Lower lobe of right lung (tissue), 2 donors: ENCODE data around the gene RICTOR. TPM values are rescaled to one million over a fixed set of nuclear protein-coding genes. Genes with fewer than 3 reads are reported as not detected.

Experiments
- ATAC-seq, 2 donors: fragments of 200-7000 bp; cut with Tn5 transposase; one replicate each; pipeline ENCODE4 v1.9.1; 2020 to 2022; ENCODE audit warnings: mild to moderate bottlenecking in 2 of 2, moderate library complexity in 2 of 2
- DNase-seq: peaks from one replicate; pipeline ENCODE4 v3.0.0-alpha.2; 2020
- H3K27ac ChIP-seq: fragments of 200-600 bp; one replicate; pipeline ENCODE4 v1.8.0; 2022
- H3K27me3 ChIP-seq: fragments of 200-600 bp; one replicate; pipeline ENCODE4 v1.8.0; 2022; ENCODE audit warnings: low read depth
- H3K36me3 ChIP-seq: fragments of 200-600 bp; one replicate; pipeline ENCODE4 v1.8.0; 2022; ENCODE audit warnings: mild to moderate bottlenecking
- H3K4me1 ChIP-seq: fragments of 200-600 bp; one replicate; pipeline ENCODE4 v1.8.0; 2022
- H3K4me3 ChIP-seq: fragments of 200-600 bp; one replicate; pipeline ENCODE4 v1.8.0; 2022; ENCODE audit warnings: mild to moderate bottlenecking
- H3K9me3 ChIP-seq: fragments of 200-600 bp; one replicate; pipeline ENCODE4 v1.8.0; 2022
- intact Hi-C: fragments of 100-400 bp; cut with DNase I; formaldehyde crosslinking; loops from one replicate; pipeline ENCODE4 v1.11.0; 2022
- total RNA-seq: library from RNA; stranded (reverse); fragmentation: NEBNext Ultra II Directional; extraction: Animal tissue kit (Norgen Biotek cat#: 25700); gene quantifications from one replicate; pipeline ENCODE4 v1.2.1, GENCODE V29; 2021
- TF ChIP-seq, protein P1 (sequence below): fragments of 200-600 bp; IDR thresholded peaks from one replicate; pipeline ENCODE4 v1.8.0; 2022; ENCODE audit warnings: antibody characterized with exemption, mild to moderate bottlenecking
- donor health status: DM: no; HTN: yes; CAD: no; lungs with severe emphysema.

Gene RICTOR
- total RNA-seq, 1 donor from 2014 or later: 52.1 TPM

DNA sequence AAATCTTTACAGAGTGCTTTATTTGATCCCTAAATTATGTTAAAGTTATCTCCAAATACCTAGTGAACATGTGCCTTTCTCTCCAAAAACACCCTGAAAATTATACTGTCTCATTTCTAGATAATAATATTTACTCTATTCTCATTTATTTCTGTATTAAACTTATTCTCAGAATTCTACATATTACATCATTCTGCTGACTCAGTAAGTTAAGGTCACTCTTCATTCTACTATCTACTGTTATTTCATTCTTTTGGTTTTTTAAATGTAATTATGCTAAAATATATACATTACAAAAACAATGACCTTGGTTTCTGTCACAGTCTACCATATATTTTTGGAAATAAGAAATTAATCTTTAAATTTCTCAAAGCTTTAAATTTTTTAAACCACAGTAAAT lies 96.2 kb downstream of the RICTOR start:
- no peak for DNase-seq
- Histone ChIP-seq H3K27ac (no peak overlapping the region), H3K9me3 (no peaks in the 10 kb centered on the region), H3K4me3 (no peak overlapping the region), H3K36me3 (peaks cover 41% of the 10 kb centered on the region), H3K4me1 (no peaks in the 10 kb centered on the region), H3K27me3 (no peaks in the 10 kb centered on the region)
- no peak for ATAC-seq
- intact Hi-C loops: no loop called here
- TF ChIP-seq, protein P1, sequence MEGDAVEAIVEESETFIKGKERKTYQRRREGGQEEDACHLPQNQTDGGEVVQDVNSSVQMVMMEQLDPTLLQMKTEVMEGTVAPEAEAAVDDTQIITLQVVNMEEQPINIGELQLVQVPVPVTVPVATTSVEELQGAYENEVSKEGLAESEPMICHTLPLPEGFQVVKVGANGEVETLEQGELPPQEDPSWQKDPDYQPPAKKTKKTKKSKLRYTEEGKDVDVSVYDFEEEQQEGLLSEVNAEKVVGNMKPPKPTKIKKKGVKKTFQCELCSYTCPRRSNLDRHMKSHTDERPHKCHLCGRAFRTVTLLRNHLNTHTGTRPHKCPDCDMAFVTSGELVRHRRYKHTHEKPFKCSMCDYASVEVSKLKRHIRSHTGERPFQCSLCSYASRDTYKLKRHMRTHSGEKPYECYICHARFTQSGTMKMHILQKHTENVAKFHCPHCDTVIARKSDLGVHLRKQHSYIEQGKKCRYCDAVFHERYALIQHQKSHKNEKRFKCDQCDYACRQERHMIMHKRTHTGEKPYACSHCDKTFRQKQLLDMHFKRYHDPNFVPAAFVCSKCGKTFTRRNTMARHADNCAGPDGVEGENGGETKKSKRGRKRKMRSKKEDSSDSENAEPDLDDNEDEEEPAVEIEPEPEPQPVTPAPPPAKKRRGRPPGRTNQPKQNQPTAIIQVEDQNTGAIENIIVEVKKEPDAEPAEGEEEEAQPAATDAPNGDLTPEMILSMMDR: no peak

DNA sequence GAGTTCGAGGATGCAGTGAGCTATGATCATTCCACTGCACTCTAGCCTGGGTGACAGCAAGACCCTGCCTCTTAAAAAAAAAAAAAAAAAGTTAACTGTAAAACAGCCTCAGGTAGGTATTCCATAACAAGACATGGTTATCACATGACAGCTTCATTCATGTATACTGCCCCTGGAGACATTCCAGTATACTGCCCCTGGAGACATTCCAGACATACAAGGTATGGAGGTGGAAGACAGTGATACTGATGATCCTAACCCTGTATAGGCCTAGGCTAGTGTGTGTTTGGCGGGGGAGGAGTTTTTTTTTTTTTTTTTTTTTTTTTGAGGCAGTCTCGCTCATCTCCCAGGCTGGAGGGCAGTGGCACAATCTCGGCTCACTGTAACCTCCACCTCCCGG lies 105.5 kb downstream of the RICTOR start:
- Histone ChIP-seq H3K4me1 (no peaks in the 10 kb centered on the region), H3K36me3 (peaks cover 82% of the 10 kb centered on the region), H3K4me3 (no peak overlapping the region), H3K27ac (no peak overlapping the region), H3K27me3 (no peaks in the 10 kb centered on the region), H3K9me3 (no peaks in the 10 kb centered on the region)
- TF ChIP-seq, protein P1: no peak
- intact Hi-C loops: no loop called here
- no peak for DNase-seq
- ATAC-seq: no peak

DNA sequence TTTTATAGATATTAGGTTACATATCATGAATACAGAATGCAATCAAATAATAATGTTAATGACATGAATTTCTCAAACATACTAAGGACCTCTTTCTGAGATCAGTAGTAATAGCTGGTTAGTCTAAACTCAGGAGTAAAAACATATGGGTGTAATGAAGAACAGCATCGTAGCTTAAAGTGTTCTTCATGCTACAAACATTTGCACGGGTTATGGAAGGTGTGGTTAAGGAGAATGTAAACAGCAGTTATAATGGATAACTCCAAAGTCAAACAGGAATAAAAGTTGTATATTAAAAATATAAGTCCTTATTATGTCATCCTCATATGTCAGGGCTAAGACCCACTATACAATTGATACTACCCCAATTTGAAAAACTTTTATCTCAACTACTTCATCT lies 112.5 kb downstream of the RICTOR start:
- Histone ChIP-seq H3K27me3 (no peaks in the 10 kb centered on the region), H3K4me3 (no peak overlapping the region), H3K27ac (no peak overlapping the region), H3K9me3 (no peaks in the 10 kb centered on the region), H3K4me1 (no peaks in the 10 kb centered on the region), H3K36me3 (peaks cover 94% of the 10 kb centered on the region)
- DNase-seq (no peak), ATAC-seq (no peak)
- intact Hi-C loops: no loop called here
- TF ChIP-seq, protein P1: no peak

DNA sequence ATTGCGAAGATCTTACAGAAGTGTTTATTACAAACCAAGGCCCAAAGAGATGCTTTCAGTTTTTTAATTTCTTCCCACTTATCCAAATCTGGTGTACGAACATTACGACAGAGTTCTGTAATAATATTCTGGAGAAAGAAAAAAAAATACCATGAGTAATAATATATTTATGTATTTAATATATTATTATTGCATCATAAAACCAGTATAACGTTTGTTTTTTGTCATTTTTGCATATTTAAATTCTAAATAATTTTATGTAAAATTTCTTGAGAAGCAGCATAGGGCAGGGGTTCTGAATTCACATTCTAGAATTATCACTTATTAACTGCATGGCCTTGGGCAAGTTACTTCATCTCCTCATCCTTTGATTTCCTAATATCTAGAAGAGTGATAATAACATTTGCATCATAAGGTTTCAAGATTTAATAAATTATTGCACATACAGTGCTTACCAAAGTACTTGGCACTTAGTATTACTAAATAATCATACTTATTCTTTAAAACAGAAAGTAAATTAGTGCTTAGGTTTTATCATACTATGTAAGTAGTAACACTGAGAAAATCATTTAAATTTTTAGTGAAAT lies 120.7 kb downstream of the RICTOR start:
- no peak overlapping the region for H3K4me3 ChIP-seq
- DNase-seq (no peak), ATAC-seq (no peak)
- no peak overlapping the region for H3K27ac ChIP-seq
- intact Hi-C loops: no loop called here
- TF ChIP-seq, protein P1: no peak
- H3K27me3 ChIP-seq: no peaks in the 10 kb centered on the region
- no peaks in the 10 kb centered on the region for H3K9me3 ChIP-seq
- H3K36me3 ChIP-seq: peaks cover 99% of the 10 kb centered on the region
- H3K4me1 ChIP-seq: no peaks in the 10 kb centered on the region

DNA sequence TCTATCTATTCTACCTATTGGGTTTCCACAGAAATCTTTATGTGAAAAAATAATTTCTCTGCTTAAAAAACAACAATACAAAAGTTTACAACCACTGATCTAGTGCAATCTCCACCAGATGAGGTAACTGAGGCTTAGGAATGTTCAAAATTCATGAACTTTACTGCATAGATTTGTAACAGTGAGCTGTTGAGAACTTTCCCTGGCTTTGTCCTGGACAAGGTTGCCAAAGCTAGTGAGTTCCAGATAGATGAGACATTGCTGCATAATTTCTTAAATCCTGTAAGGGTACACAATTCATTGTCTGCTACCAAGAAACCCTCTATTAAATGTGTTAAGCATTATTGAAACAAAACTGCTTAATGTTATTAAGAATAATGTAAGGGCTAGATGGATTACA lies 125.7 kb downstream of the RICTOR start:
- peaks cover 99% of the 10 kb centered on the region for H3K36me3 ChIP-seq
- H3K4me1 ChIP-seq: no peaks in the 10 kb centered on the region
- DNase-seq (no peak), ATAC-seq (no peak)
- TF ChIP-seq, protein P1: no peak
- no peaks in the 10 kb centered on the region for H3K27me3 ChIP-seq
- H3K27ac ChIP-seq: no peak overlapping the region
- intact Hi-C loops: no loop called here
- no peak overlapping the region for H3K4me3 ChIP-seq
- H3K9me3 ChIP-seq: no peaks in the 10 kb centered on the region
